ENCODE data around the gene CCL18.

The CCL18 gene

DNA sequence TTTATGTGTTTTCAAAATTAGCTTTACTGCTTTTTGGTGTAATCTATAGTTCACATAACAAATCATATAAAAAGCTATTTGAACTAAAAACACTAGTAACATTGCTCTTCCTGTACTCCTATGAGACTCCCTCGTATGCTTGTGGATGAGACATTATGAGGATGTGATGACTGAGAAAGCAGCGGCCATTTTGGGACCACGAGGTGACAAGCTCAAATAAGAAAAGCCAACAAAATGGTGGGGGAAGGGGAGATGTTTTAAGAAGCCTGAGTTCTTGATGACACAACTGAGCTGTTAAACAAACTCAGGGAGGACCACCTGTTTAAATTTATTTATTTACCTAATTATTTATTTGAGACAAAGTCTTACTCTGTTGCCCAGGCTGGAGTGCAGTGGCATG is 4.5 kb downstream of the CCL18 start:
- Histone ChIP-seq H3K9ac (ENCODE audit: low read length) (no peak overlapping the region), H3F3A (ENCODE audit: insufficient read depth, low read length) (no peaks in the 10 kb centered on the region), H3K9me3 (ENCODE audit: low read length) (no peaks in the 10 kb centered on the region), H3K27me3 (ENCODE audit: insufficient read depth, low read length) (0 out of 2 replicates have a peak, but pooled peaks cover 8% of the 10 kb centered on the region), H3K4me3 (ENCODE audit: low read depth, low read length, poor library complexity, severe bottlenecking) (no peak overlapping the region), H3K36me3 (ENCODE audit: insufficient read depth, low read length) (no peaks in the 10 kb centered on the region), H3K9me2 (ENCODE audit: low read depth, low read length) (no peaks in the 10 kb centered on the region), H3K4me1 (ENCODE audit: insufficient read depth, low read length, severe bottlenecking) (no peaks in the 10 kb centered on the region), H3K27ac (ENCODE audit: low read depth, low read length, poor library complexity, severe bottlenecking) (no peak overlapping the region), H3K4me2 (ENCODE audit: low read length) (no peak overlapping the region), H3K79me2 (ENCODE audit: insufficient read depth, low read length) (no peaks in the 10 kb centered on the region), H4K20me1 (ENCODE audit: insufficient read depth, low read length) (no peaks in the 10 kb centered on the region), H2AFZ (ENCODE audit: low read length) (no peak overlapping the region)
- TF ChIP-seq CTCF (IDR thresholded peaks at IDR 0.05; ENCODE audit: low read length) (no peak), EZH2 (IDR thresholded peaks at IDR 0.05; ENCODE audit: borderline replicate concordance, low read length) (no peak)

DNA sequence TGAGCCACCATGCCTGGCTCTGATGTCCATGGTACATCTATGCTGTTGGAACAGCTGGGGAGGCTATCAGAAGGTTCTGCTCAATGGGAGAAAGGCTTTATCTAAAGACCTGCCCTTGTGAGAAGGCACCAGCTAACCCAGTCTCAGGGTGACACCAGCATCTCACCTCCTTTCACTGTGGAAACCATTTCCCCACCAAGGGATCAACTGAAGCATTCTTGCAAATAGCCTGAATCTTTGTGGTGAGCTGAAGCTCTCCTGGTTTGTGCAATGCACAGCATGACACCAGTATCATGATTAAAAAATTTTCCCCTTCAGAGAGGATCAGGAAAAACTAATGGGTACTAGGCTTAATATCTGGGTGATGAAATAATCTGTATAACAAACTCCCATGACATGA is 5.1 kb downstream of the CCL18 start:
- H4K20me1 ChIP-seq (ENCODE audit: insufficient read depth, low read length) = no peaks in the 10 kb centered on the region
- no peak overlapping the region for H3K4me2 ChIP-seq (ENCODE audit: low read length)
- no peaks in the 10 kb centered on the region for H3K4me1 ChIP-seq (ENCODE audit: insufficient read depth, low read length, severe bottlenecking)
- H3K27ac ChIP-seq (ENCODE audit: low read depth, low read length, poor library complexity, severe bottlenecking) = no peak overlapping the region
- 0 out of 2 replicates have a peak, but pooled peaks cover 8% of the 10 kb centered on the region for H3K27me3 ChIP-seq (ENCODE audit: insufficient read depth, low read length)
- no peaks in the 10 kb centered on the region for H3K36me3 ChIP-seq (ENCODE audit: insufficient read depth, low read length)
- H3F3A ChIP-seq (ENCODE audit: insufficient read depth, low read length) = no peaks in the 10 kb centered on the region
- H2AFZ ChIP-seq (ENCODE audit: low read length) = no peak overlapping the region
- H3K4me3 ChIP-seq (ENCODE audit: low read depth, low read length, poor library complexity, severe bottlenecking) = no peak overlapping the region
- no peaks in the 10 kb centered on the region for H3K9me3 ChIP-seq (ENCODE audit: low read length)
- TF ChIP-seq EZH2 (IDR thresholded peaks at IDR 0.05; ENCODE audit: borderline replicate concordance, low read length) = no peak
- no peak for TF ChIP-seq CTCF (IDR thresholded peaks at IDR 0.05; ENCODE audit: low read length)
- H3K9me2 ChIP-seq (ENCODE audit: low read depth, low read length) = no peaks in the 10 kb centered on the region
- no peak overlapping the region for H3K9ac ChIP-seq (ENCODE audit: low read length)
- H3K79me2 ChIP-seq (ENCODE audit: insufficient read depth, low read length) = no peaks in the 10 kb centered on the region

DNA sequence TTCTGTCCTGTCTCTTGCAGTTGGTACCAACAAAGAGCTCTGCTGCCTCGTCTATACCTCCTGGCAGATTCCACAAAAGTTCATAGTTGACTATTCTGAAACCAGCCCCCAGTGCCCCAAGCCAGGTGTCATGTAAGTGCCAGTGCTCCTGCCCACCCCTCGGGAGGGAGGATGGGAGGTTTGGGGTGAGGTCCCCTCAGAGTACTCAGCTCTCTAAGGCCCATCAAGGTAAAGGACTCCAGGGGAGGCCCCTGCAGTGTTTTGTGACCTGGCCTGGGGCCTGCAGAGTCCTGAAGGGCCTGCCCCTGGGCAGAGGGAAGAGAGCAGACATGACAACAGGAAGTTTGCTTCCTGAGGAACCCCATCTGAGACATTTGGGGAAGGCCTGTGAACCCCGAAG is 6.4 kb downstream of the CCL18 start:
- H3K4me2 ChIP-seq (ENCODE audit: low read length) = no peak overlapping the region
- no peak overlapping the region for H3K4me3 ChIP-seq (ENCODE audit: low read depth, low read length, poor library complexity, severe bottlenecking)
- H3K4me1 ChIP-seq (ENCODE audit: insufficient read depth, low read length, severe bottlenecking) = no peaks in the 10 kb centered on the region
- no peak overlapping the region for H3K9ac ChIP-seq (ENCODE audit: low read length)
- no peak overlapping the region for H2AFZ ChIP-seq (ENCODE audit: low read length)
- no peaks in the 10 kb centered on the region for H3K9me3 ChIP-seq (ENCODE audit: low read length)
- no peaks in the 10 kb centered on the region for H3K9me2 ChIP-seq (ENCODE audit: low read depth, low read length)
- H4K20me1 ChIP-seq (ENCODE audit: insufficient read depth, low read length) = no peaks in the 10 kb centered on the region
- H3K27me3 ChIP-seq (ENCODE audit: insufficient read depth, low read length) = 0 out of 2 replicates have a peak, but pooled peaks cover 8% of the 10 kb centered on the region
- H3F3A ChIP-seq (ENCODE audit: insufficient read depth, low read length) = no peaks in the 10 kb centered on the region
- H3K36me3 ChIP-seq (ENCODE audit: insufficient read depth, low read length) = no peaks in the 10 kb centered on the region
- H3K79me2 ChIP-seq (ENCODE audit: insufficient read depth, low read length) = no peaks in the 10 kb centered on the region
- H3K27ac ChIP-seq (ENCODE audit: low read depth, low read length, poor library complexity, severe bottlenecking) = no peak overlapping the region
- TF ChIP-seq EZH2 (IDR thresholded peaks at IDR 0.05; ENCODE audit: borderline replicate concordance, low read length) = no peak
- TF ChIP-seq CTCF (IDR thresholded peaks at IDR 0.05; ENCODE audit: low read length) = no peak
